WI38 (cell line): ENCODE results near the gene ZNF354C.

Experiments
- H3K4me3 ChIP-seq: 2 replicates; pipeline ENCODE4 v1.5.1; 2011; ENCODE audit warnings: low read depth, mild to moderate bottlenecking, control low read depth, low read length
- TF ChIP-seq, protein P1 (sequence below): IDR thresholded peaks from 2 replicates; pipeline ENCODE4 v1.5.1; 2012; ENCODE audit warnings: low read depth, mild to moderate bottlenecking, control low read depth, low read length

ZNF354C gene

DNA sequence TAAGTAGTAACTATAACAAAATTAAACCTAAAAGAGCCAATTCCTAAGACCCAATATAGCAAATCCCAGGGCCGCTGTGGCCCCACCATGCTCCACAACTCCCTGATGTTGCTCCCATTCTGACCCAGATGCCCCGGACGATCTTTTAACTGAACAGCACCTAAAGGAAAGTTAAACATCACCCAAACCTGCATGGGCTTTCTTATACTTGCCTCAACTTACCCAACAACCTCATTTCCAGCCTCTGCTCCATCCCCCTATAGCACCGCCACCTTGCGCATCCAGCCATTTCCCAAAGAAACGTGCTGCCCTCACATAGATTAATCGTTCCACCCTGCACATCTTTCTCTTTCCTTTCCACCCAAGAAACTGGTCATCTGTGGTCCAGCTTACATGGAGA is 54.6 kb downstream of the ZNF354C start:
- TF ChIP-seq, protein P1, sequence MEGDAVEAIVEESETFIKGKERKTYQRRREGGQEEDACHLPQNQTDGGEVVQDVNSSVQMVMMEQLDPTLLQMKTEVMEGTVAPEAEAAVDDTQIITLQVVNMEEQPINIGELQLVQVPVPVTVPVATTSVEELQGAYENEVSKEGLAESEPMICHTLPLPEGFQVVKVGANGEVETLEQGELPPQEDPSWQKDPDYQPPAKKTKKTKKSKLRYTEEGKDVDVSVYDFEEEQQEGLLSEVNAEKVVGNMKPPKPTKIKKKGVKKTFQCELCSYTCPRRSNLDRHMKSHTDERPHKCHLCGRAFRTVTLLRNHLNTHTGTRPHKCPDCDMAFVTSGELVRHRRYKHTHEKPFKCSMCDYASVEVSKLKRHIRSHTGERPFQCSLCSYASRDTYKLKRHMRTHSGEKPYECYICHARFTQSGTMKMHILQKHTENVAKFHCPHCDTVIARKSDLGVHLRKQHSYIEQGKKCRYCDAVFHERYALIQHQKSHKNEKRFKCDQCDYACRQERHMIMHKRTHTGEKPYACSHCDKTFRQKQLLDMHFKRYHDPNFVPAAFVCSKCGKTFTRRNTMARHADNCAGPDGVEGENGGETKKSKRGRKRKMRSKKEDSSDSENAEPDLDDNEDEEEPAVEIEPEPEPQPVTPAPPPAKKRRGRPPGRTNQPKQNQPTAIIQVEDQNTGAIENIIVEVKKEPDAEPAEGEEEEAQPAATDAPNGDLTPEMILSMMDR = no peak
- no peak overlapping the region for H3K4me3 ChIP-seq

DNA sequence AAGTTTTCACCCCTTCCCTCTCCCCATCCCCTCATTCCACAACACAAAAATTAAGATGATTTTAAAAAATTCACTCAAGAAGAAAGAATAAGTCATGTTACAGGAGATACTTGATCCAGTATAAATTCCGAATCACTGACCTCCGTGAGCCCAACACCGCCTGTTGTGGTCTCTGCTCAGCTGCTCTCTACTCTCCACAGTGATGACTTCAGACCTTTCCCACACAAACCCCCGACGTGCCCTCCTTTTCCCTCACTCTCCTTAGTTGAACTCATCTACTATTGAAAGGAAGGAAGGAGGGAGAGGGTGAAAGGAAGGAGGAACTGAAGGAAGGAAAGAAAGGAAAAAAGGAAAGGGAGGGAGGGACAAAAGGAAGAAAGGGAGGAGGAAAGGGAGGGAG is 55.1 kb downstream of the ZNF354C start:
- TF ChIP-seq, protein P1 = no peak
- H3K4me3 ChIP-seq = no peak overlapping the region

DNA sequence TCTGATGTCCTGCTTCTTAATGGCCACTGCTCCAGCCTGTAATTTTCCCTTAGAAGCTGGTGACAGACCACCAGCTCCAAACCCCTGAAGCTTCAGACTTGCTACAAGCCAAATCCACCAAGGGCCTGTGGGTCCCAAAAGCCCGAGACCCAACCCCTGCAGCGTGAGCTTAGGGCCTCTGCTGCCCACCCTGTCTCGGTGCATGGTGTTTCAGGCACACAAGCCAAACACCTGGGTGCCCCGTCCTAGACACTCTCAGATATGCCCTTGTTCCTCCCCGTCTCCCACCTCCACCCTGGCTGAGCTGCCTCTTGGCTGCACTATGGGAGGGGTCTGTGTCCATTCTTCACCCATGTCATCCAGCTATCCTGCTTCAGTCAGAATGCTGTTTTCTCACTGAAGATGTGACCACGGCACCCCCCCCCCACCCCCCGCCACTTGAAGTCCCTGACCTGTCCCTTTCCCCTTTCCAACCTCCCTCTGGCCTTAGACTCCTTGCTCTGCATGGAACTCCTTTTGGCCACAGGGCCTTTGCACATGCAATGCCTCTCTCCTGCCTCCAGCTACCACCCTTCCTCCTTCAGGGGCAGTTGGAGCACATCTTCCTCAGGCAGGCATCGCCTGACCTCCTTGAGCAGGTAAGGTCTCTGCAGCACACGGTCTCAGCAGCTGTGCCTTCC is 55.8 kb downstream of the ZNF354C start:
- TF ChIP-seq, protein P1 = no peak
- H3K4me3 ChIP-seq = no peak overlapping the region

GRCh38 chr5:179118338-179118737 is 58.2 kb downstream of the ZNF354C start:
- TF ChIP-seq, protein P1 = no peak
- no peak overlapping the region for H3K4me3 ChIP-seq

- no peak overlapping the region for H3K4me3 ChIP-seq
- TF ChIP-seq, protein P1 = no peak
Observed at GRCh38 chr5:179118756-179119414, 58.7 kb downstream of the ZNF354C start.

DNA sequence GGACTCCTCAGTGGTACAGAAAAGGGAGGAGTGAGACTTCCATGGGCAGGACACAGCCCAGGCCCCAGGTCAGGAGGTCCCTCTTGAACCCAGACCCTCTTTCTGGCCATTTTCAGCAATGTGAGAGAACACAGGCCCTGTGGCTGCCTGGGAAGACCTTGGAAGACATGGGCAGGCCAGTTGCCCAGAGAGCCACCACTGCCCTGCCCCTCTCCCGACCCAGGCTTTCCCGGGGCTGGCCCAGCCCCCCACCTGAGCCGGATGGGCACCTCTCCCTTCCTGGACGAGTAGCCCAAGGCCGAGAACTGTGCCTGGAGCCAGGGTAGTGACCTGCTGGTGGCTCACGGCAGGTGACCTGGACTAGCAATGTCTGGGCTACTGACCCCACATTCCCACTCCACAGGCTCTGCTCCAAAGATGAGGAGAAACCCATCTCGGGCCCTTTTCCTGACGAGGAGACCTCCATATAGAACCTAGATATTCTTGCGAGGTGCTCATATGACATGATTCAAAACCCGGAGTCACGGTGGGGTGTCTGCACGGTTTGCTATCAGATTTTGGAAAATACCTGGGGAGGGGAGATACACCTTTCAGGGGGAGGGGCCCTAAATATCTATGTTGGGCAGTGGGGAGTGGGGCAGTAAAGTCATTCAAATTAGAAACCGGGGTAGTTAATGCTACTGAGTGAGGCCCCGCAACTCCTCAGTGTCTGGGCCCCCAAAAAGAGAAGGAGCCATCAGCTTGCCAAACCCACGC is 59.4 kb downstream of the ZNF354C start:
- TF ChIP-seq, protein P1 = no peak

GRCh38 chr5:179120421-179120861 is 60.3 kb downstream of the ZNF354C start:
- no peak overlapping the region for H3K4me3 ChIP-seq

More for the DNA sequence above, 59.4 kb downstream of the ZNF354C start:
- H3K4me3 ChIP-seq = no peak overlapping the region

More at GRCh38 chr5:179120421-179120861, 60.3 kb downstream of the ZNF354C start:
- TF ChIP-seq, protein P1 = no peak
